Activated naive CD4-positive, alpha-beta T cell treated with Interleukin-2 at 50 U/mL for 16 hours (primary cell): ENCODE data around the gene TMEM248.
"Not testable (repeated sequence)": the region's sequence is repeated elsewhere in the genome, so short reads cannot be mapped to it uniquely, and the experiment has no call there.

Experiments
- DNase-seq: peaks from one replicate; pipeline ENCODE4 v3.0.0-alpha.2; 2020

The TMEM248 gene, protein sequence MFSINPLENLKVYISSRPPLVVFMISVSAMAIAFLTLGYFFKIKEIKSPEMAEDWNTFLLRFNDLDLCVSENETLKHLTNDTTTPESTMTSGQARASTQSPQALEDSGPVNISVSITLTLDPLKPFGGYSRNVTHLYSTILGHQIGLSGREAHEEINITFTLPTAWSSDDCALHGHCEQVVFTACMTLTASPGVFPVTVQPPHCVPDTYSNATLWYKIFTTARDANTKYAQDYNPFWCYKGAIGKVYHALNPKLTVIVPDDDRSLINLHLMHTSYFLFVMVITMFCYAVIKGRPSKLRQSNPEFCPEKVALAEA

DNA sequence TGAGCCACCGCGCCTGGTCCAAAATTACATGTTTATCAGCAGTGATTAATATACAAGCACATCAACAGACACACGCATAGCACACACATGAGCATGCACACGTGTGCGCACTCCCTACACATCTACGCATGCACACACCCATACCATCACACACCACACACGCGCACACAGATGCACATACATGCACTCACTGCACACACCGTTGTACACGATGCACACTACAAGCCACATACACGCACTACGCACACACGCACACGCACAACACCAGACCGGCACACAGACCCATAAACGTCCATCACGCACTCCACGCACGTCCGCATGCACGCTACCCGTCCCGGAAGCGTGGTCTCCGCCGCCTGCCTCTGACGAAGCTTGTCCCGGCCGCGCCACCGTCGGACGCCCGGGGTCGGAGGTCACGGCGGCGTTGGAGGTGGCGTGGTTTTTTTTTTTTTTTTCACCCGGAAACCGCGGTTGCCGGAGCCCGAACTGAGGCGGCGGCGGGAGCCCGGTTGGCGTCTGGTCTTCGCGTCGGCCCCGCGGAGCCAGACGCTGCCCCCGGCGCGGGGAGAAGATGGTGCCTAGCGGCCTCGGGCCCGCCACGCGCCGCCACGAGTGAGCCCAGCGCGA, at the start of gene TMEM248:
TMEM248 (plus strand) TSS at position 457 of the 627 bp plus-strand sequence. CDS start 20,641 bp downstream, outside the sequence.
- DNase-seq = peak; percentile 92

DNA sequence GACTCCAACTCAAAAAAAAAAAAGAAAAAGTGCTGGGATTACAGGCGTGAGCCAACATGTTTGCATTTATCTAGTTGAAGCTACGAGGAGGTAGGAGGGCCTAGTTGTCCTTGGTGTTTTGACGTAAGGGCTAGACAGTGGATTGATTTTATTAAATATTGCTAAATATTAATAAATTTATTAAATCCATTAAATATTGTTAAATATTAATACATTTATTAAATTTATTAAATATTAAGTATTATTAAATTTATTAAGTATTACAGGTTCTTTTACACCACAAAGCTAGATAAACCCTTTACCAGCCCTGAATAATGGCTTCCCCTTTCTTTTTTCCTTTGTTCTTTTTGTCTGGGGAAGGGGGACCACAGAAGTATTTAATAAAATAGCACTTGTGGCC, 47.5 kb upstream of the TMEM248 start:
- DNase-seq = no peak

DNA sequence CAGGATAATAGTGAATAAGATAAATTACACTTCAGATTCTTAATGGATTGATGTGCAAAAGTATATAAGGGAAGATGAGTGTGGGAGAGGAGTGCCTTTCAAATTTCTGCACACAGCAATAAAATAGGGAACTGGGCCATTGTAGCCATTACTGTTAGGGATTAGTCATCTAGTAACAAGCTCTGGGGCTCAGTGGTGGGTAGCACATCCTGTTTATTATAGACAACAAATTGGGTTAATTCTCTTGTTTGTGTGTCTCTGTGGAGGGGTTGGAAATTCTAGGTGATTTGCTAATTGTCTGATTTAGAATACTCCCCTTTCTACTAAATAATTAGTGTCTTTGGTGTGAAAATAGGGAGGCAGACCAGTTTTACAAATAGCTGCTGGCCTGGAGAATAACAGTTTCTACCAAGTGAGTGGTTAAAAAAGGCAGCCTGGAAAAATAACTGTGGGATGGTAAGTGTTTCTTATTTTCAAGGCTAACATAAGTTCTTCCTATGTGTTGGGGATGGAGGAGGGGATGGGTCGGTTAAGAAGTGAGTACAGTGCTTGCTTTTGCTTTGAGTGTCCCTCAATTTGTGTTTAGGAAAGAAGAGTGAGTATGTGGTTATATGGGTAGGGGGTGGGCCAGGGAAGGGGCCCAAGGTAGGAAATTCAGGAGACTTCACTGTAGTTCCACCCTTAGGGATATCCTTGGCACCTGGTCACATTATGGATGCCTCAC, 43.3 kb upstream of the TMEM248 start:
- no peak for DNase-seq

DNA sequence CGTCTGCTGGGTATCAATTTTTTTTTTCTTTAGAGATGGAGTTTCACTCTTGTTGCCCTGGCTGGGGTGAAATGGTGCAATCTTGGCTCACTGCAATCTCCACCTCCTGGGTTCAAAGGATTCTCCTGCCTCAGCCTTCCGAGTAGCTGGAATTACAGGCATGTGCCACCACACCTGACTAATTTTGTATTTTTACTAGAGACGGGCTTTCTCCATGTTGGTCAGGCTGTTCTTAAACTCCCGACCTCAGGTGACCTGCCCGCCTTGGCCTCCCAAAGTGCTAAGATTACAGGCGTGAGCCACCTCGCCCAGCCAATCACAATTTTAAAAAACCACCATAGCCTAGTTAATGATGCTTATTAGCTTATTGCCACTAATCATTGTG, 42.7 kb upstream of the TMEM248 start:
- not testable (repeated sequence) for DNase-seq

DNA sequence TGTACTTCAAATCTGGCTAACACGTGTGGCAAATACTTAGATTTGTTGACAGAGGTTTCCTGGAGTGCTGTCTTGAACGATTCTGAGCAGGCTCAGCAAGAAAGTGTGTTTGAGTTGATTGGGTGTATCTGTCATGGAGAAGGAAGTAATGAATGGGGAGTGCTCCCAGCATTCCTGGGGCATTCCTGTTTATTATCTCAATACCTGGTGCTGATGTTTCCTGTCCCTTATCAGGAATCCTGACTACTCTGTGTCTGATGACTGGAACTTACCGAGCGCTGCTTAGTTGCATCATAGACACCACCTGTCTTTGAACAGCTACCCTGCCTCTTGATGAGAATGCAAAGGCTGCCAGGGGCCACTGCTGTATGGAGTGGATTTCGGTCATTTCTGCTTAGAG, 41.0 kb upstream of the TMEM248 start:
- no peak for DNase-seq

DNA sequence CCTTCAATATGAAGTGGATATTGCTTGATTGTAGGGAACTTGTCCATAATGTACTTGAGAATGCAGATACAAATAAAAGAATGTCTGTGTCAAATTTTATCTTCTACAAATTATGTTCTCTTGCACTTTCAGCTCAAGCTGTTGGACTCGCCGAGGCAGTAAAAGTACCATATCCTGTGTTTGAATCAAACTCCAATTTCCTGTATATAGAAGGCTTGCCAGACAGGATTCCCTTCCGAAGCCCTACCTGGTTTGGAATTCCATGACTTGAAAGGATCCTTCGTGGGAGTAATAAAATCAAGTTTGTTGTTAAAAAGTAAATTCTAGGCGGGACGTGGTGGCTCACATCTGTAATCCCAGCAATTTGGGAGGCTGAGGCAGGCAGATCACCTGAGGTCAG, 40.4 kb upstream of the TMEM248 start:
- not testable (repeated sequence) for DNase-seq

DNA sequence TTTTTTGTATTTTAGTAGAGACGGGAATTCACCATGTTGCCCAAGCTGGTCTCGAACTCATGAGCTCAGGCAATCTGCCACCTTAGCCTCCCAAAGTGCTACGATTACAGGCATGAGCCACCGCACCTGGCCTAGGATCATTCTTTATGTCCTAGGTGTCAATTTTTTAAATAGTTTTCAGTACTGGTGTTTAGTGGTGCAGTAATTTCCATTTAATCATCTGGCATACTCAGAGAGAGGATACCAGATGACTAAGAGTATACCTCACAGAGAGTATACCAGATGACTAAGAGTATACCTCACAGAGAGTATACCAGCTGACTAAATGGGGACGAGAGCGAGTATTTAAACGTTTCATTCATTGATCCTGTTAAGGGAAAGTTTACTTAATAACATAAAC, 37.3 kb upstream of the TMEM248 start:
- DNase-seq = no peak

DNA sequence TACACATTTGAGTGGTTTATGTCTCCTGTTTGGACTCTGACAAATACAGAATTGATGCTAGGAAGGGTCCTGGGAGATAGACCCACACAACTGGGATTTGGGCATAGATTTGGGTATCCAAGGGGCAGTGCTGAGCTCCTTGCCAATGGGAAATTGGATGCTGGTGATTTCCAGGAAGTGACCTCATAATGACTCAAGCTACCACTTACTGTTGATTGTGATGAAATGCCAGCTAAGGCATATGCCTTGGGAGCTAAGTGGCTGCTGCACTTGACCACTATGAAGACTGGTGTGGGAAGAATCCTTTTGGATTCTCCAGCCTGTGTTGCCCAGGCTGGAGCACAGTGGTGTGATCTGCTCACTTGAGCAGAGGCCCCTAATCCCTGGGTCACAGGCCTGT, 36.5 kb upstream of the TMEM248 start:
- not testable (repeated sequence) for DNase-seq

DNA sequence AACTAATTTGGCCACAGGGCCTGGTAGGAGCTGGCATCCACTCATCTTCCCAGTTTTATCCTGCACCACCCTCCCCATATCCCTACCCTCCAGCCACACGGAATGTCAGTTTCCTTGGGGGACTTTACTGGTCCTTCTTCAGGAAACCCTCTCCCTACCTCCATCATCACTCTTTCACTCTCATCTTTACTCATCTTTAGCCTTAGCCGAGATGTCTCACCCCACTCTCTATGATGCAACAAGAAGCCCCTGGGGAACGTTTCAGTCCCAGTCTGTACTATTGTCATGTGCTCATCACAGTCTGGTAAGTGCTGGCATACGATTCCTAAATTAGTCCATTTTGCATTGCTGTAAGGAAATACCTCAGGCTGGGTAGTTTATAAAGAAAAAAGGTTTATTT, 34.9 kb upstream of the TMEM248 start:
- no peak for DNase-seq

DNA sequence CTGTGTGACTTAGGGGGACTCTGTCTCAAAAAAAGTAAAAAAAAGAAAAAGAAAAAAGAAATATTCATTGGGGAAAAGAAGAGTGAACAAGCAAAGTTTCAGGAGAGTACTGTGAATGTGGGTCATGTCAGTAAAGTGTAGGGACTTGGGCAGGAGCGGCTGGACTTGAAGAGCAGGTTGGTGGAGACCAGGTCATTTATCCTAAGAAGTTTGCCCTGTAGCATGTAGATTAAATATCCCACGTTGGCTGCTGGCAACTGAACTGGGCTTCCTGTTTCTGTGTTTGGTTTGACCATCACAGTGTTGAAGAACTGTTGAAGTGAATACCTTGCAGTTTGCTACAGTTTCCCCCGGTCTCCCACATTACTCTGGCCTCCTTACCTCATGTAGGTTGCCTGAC, 32.8 kb upstream of the TMEM248 start:
- not testable (repeated sequence) for DNase-seq

DNA sequence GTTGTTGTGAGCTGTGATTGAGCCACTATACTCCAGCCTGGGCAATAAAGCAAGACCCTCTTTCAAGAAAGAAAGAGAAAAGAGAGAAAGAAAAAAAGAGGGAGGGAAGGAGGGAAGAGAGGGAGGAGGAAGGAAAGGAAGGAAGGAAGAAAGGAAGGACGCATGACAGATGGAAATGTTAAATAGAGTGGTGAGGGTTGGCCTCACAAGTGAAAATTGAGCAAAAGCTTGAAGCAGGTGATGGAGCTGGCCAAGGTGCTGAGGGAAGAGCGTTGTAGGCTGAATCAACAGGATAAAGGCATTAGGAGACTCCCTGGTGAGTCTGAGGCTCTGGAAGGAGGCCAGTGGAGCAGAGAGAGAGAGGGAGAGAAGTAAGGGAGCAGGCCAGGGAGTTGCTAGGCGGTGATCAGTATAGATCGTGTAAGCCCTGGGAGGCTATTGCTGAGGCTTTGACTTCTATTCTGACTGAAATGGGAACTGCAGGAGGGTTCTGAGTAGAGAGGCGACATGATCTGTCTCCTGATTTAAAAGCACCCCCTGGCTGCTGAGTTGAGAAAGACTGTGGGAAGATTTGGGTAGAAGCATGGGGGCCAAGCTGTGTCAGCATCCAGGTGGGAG, 26.5 kb upstream of the TMEM248 start:
- no peak for DNase-seq

DNA sequence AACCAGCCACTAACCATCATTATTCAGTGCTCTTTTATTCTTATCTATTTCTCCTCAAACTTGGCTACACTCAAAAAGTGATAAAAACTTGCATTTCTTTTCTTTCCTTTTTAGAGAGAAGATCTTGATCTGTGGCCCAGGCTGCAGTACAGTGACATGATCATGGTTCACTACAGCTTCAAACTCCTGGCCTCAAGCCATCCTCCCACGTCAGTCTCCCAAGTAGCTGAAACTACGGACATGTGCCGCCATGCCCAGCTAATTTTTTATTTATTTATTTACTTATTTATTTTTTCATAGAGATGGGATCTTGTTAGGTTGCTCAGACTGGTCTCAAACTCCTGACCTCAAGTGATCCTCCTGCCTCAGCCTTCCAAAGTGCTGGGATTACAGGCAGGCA, 24.6 kb upstream of the TMEM248 start:
- no peak for DNase-seq

DNA sequence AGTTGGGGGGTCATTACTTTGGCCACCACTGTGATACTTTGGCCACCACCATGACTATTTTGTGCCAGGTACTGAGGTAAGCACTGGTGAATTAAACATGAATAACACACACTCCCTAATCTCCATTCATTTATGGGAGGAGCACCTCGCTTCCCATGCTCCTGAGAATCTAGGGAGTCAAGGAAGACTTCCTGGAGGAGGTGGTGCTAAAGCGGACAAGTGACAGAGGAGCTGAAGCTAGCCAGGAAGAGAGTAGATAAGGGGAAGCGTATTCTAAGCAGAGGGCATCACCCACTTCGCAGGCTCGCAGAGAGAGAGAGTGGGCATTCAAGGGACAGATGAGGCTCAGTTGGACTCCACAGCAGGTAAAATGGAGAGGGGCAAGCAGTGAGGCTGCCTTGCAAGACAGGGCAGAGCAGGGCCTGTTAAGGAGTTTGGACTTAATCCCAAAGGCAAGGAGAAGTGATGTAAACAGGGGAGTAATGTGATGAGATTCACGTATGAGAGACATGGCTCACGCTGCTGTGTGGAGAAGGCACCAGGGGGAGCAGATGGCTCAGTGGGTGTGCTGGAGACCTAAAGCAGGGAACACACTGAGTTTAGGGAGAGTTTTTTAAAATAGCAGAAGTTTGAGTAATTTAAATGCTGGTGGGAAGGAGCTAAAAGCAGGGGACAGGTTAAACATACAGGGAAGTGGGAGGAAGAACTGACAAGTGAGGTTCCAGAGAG, 21.3 kb upstream of the TMEM248 start:
- DNase-seq = no peak

DNA sequence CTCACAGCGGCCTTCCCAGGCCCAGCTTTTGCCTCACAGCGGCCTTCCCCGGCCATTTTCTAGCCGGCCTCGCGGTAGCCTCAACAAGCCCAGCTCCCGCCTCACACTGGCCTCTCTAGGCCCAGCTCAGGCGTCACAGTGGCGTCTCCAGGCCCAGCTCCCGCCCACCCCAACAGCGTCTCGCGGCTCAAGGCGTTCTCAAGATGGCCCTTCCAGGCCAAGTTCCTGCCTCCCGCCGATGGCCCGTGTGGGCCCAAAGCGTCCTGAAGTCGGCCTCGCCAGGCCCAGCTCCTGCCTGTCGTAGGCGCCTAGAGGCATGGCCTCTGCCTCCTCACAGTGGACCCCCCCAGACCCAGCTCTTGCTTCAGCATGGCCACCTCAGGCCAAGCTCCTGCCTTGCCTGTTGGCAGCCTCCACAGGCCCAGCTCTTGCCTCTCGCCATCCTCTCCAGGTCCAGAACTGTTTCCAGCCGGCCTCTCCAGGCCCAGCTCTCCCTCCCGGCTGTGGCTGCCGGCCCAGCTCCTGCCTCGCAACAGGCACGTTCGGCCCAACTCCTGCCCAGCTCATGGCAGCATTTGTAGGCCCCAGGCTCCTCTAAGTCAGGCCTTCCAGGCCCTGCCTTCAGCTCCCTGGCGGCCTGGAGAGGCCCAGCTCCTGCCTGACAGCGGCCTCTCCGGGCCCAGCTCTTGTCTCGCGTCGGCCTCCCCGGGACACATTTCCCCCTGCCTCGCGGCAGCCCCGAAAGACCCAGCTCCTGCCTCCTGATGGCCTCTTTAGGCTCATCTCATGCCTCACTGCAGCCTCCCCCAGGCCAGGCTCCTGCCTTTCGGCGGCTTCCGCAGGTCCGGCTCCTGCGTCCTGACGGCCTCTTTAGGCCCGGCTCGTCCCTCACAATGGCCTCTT, 18.8 kb upstream of the TMEM248 start:
- no peak for DNase-seq

DNA sequence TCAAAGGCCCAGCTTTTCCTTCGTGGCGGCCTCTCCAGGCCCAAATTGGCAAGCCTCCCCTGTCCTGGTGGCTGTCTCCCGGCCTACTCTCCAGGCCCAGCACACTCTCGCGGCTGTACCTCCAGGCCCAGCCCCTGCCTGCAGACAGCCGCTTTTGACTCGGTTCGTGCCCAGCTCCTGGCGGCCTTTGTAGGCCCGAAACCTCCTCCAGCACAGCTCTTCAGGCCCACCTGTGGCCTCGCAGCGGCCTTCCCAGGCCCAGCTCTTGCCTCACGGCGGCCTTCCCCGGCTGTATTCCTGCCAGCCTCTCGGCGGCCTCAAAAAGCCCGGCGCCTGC, 18.2 kb upstream of the TMEM248 start:
- DNase-seq = no peak

DNA sequence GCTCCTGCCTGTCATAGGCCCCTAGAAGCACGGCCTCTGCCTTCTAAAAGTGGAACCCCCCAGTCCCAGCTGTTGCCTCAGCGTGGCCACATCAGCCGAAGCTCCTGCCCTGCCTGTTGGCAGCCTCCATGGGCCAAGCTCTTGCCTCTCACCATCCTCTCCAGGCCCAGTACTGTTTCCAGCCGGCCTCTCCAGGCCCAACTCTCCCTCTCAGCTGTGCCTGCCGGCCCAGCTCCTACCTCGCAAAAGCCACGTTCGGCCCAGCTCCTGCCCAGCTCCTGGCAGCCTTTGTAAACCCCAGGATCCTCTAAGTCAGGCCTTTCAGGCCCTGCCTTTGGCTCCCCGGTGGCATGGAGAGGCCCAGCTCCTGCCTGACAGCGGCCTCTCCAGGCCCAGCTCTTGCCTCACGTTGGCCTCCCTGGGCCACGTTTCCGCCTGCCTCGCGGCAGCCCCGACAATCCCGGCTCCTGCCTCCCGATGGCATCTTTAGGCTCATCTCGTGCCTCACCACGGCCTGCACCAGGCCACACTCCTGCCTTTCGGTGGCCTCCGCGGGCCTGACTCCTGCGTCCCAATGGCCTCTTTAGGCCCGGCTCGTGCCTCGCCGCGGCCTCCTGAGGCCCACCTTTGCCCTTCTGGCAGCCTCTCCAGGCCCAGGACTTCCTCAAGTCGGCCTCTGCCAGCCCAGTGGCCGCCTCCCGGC, 17.5 kb upstream of the TMEM248 start:
- DNase-seq = no peak

DNA sequence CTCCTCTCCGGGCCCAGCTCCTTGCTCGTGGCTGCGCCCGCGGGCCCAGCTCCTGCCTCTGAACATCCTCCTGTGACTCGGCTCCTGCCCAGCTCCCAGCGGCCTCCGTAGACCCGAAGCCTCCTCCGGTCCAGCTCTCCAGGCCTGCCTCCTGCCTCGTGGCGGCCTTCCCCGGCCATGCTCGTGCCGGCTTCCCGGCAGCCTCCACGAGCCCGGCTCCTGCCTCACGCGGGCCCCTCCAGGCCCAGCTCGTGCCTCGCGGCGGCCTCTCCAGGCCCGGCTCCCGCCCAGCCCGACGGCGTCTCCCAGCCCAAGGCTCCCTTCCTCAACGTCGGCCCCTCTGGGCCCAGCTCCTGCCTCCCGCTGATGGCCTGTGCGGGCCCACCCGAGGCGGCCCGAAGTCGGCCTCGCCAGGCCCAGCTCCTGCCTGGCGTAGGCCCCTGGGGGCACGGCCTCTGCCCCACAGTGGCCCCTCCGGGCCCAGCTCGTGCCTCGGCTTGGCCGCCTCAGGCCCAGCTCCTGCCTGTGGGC, 16.9 kb upstream of the TMEM248 start:
- DNase-seq = no peak

DNA sequence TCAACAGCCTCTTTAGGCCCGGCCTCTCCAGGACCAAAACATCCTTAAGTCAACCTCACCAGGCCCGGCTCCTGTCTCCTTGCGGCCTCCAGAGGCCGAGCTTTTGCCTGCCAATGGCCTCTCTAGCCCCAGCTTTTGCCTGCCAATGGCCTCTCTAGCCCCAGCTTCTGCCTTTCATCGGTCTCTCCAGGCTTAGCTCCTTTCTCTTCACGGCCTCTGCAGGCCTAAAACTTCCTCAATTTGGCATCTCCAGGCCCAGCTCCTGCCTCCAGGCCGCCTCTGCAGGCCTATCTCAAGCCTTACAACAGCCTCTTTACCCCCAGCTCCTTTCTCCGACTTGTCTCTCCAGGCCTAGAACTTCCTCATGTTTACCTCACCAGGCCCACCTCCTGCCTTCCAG, 15.7 kb upstream of the TMEM248 start:
- no peak for DNase-seq

DNA sequence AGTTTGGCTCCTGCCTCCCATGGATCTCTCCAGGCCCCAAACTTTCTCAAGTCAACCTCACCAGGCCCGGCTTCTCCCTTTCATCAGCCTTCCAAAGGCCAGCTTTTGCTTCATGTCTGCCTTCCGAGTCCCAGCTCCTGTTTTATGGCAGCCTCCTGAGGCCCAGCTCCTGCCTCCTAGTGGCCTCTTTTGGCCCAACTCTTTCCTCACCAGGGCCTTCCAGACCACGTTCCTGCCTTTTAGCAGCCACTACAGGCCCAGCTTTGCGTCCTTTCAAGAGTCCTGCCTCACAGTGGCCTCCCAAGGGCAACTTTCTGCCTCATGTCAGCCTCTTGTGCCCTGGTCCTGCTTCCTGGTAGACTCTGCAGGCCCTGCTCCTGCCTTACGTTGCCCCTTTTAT, 15.3 kb upstream of the TMEM248 start:
- no peak for DNase-seq

DNA sequence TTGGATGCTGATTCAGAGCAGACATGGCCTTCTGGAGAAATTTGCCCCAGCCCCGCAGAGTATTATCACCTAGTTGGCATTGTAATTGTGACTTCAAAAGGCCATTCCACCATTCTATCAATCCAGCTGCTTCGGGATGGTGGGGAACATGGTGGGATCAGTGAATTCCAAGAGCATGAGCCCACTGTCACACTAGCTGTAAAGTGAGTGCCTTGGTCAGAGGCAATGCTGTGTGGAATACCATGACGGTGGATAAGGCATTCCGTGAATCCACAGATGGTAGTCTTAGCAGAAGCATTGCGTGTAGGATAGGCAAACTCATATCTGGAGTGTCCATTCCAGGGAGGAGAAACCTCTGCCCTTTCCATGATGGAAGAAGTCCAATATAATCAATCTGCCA, 13.3 kb upstream of the TMEM248 start:
- DNase-seq = no peak

DNA sequence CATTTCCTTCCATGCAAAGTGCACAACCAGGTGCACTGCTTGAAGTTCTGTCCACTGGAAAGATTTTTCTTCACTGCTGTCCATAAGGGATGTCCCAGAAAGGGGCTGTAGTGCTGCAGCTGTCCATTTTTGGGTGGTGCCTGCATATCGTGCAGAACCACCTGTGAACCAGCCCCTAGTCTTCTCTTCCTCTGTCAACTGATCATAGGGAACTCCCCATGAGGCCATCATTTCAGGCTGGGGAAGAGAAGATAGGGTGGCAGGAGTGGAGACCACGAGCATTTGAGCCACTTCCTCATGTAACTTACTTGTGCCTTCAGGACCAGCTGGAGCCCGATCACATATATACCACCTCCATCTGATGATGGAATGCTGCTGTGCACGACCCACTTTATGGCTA, 12.4 kb upstream of the TMEM248 start:
- not testable (repeated sequence) for DNase-seq
